ENCODE measurements around the gene GBA3. TPM values are rescaled to one million over a fixed set of nuclear protein-coding genes. Genes with fewer than 3 reads are reported as not detected.

GBA3 gene
- total RNA-seq, 3 donors from 2014 or later: 0.16 to 2.9 (median 1.6) TPM

GRCh38 chr4:22712529-22712928 is 19.8 kb downstream of the GBA3 start:
- intact Hi-C loops (cut with DNase I; ENCODE audit: low total_unique reads): no loop called here
- H3K9me3 ChIP-seq: no peaks in the 10 kb centered on the region
- H3K4me1 ChIP-seq: no peaks in the 10 kb centered on the region
- no peak overlapping the region for H3K4me3 ChIP-seq
- TF ChIP-seq POLR2AphosphoS5 (IDR thresholded peaks at IDR 0.05): no peak
- no peak for TF ChIP-seq CTCF (IDR thresholded peaks at IDR 0.05)
- TF ChIP-seq POLR2A (IDR thresholded peaks at IDR 0.05): no peak
- H3K27ac ChIP-seq: no peak overlapping the region
- H3K27me3 ChIP-seq: no peaks in the 10 kb centered on the region
- H3K36me3 ChIP-seq: no peaks in the 10 kb centered on the region
- DNase-seq (ENCODE audit: low spot score in 2 of 2): no peak

- TF ChIP-seq POLR2AphosphoS5 (IDR thresholded peaks at IDR 0.05) (no peak), CTCF (IDR thresholded peaks at IDR 0.05) (no peak), POLR2A (IDR thresholded peaks at IDR 0.05) (no peak)
- Histone ChIP-seq H3K4me3 (no peak overlapping the region), H3K27me3 (no peaks in the 10 kb centered on the region), H3K4me1 (no peaks in the 10 kb centered on the region), H3K27ac (no peak overlapping the region), H3K9me3 (no peaks in the 10 kb centered on the region), H3K36me3 (no peaks in the 10 kb centered on the region)
- DNase-seq (ENCODE audit: low spot score in 2 of 2): no peak
- intact Hi-C loops (cut with DNase I; ENCODE audit: low total_unique reads): no loop called here
Observed at GRCh38 chr4:22713841-22714240, 21.1 kb downstream of the GBA3 start.

GRCh38 chr4:22719218-22719617 is 26.5 kb downstream of the GBA3 start:
- Histone ChIP-seq H3K4me3 (no peak overlapping the region), H3K27ac (no peak overlapping the region), H3K9me3 (no peaks in the 10 kb centered on the region), H3K27me3 (no peaks in the 10 kb centered on the region), H3K36me3 (no peaks in the 10 kb centered on the region), H3K4me1 (no peaks in the 10 kb centered on the region)
- DNase-seq (ENCODE audit: low spot score in 2 of 2): no peak
- TF ChIP-seq POLR2A (IDR thresholded peaks at IDR 0.05): no peak
- TF ChIP-seq POLR2AphosphoS5 (IDR thresholded peaks at IDR 0.05): no peak
- TF ChIP-seq CTCF (IDR thresholded peaks at IDR 0.05): no peak
- intact Hi-C loops (cut with DNase I; ENCODE audit: low total_unique reads): no loop called here

- H3K27me3 ChIP-seq: no peaks in the 10 kb centered on the region
- no peaks in the 10 kb centered on the region for H3K36me3 ChIP-seq
- no peaks in the 10 kb centered on the region for H3K9me3 ChIP-seq
- intact Hi-C loops (cut with DNase I; ENCODE audit: low total_unique reads): no loop called here
- no peaks in the 10 kb centered on the region for H3K4me1 ChIP-seq
- no peak for TF ChIP-seq POLR2AphosphoS5 (IDR thresholded peaks at IDR 0.05)
- TF ChIP-seq POLR2A (IDR thresholded peaks at IDR 0.05): no peak
- no peak overlapping the region for H3K4me3 ChIP-seq
- H3K27ac ChIP-seq: no peak overlapping the region
- DNase-seq (ENCODE audit: low spot score in 2 of 2): no peak
Observed at GRCh38 chr4:22720091-22720490, 27.4 kb downstream of the GBA3 start.

- intact Hi-C loops (cut with DNase I; ENCODE audit: low total_unique reads): no loop called here
- H3K4me1 ChIP-seq: no peaks in the 10 kb centered on the region
- no peak overlapping the region for H3K4me3 ChIP-seq
- TF ChIP-seq POLR2AphosphoS5 (IDR thresholded peaks at IDR 0.05): no peak
- TF ChIP-seq POLR2A (IDR thresholded peaks at IDR 0.05): no peak
- no peak for TF ChIP-seq CTCF (IDR thresholded peaks at IDR 0.05)
- no peak overlapping the region for H3K27ac ChIP-seq
- no peaks in the 10 kb centered on the region for H3K36me3 ChIP-seq
- H3K27me3 ChIP-seq: no peaks in the 10 kb centered on the region
- DNase-seq (ENCODE audit: low spot score in 2 of 2): no peak
- H3K9me3 ChIP-seq: no peaks in the 10 kb centered on the region
Observed at GRCh38 chr4:22721204-22721603, 28.5 kb downstream of the GBA3 start.

- TF ChIP-seq POLR2AphosphoS5 (IDR thresholded peaks at IDR 0.05): no peak
- no peak for TF ChIP-seq POLR2A (IDR thresholded peaks at IDR 0.05)
- no peak for TF ChIP-seq CTCF (IDR thresholded peaks at IDR 0.05)
- H3K9me3 ChIP-seq: no peaks in the 10 kb centered on the region
- H3K27me3 ChIP-seq: no peaks in the 10 kb centered on the region
- no peak for DNase-seq (ENCODE audit: low spot score in 2 of 2)
- H3K36me3 ChIP-seq: no peaks in the 10 kb centered on the region
- H3K4me1 ChIP-seq: no peaks in the 10 kb centered on the region
- H3K27ac ChIP-seq: no peak overlapping the region
- intact Hi-C loops (cut with DNase I; ENCODE audit: low total_unique reads): no loop called here
- no peak overlapping the region for H3K4me3 ChIP-seq
Observed at GRCh38 chr4:22730021-22730420, 37.3 kb downstream of the GBA3 start.
